C4-2B (cell line): ENCODE measurements around the gene NFIB.

Source experiments
- H3K27ac ChIP-seq: fragments of 450-650 bp; 2 replicates; pipeline ENCODE4 v1.5.1; 2017
- CTCF ChIP-seq: fragments of 450-650 bp; conservative IDR thresholded peaks from 2 replicates; pipeline ENCODE4 v1.5.1; 2017; ENCODE audit warnings: mild to moderate bottlenecking
- ZFX ChIP-seq: fragments of 450-650 bp; IDR thresholded peaks from 2 replicates; pipeline ENCODE4 v1.6.1; 2017

NFIB gene

GRCh38 chr9:14344941-14345353 lies 31.0 kb upstream of the NFIB start:
- TF ChIP-seq CTCF (no peak), ZFX (no peak)
- no peak overlapping the region for H3K27ac ChIP-seq

- no peak overlapping the region for H3K27ac ChIP-seq
- TF ChIP-seq CTCF (no peak), ZFX (no peak)
Observed at GRCh38 chr9:14344053-14344524, 30.1 kb upstream of the NFIB start.

GRCh38 chr9:14343261-14344031 lies 29.5 kb upstream of the NFIB start:
- TF ChIP-seq ZFX (no peak), CTCF (no peak)

GRCh38 chr9:14342736-14343135 lies 28.8 kb upstream of the NFIB start:
- H3K27ac ChIP-seq: no peak overlapping the region
- TF ChIP-seq CTCF (no peak), ZFX (no peak)

More at GRCh38 chr9:14343261-14344031, 29.5 kb upstream of the NFIB start:
- no peak overlapping the region for H3K27ac ChIP-seq

GRCh38 chr9:14341437-14342122 lies 27.6 kb upstream of the NFIB start:
- H3K27ac ChIP-seq: no peak overlapping the region
- no peak for TF ChIP-seq CTCF
- no peak for TF ChIP-seq ZFX

- H3K27ac ChIP-seq: no peak overlapping the region
- TF ChIP-seq ZFX: no peak
- TF ChIP-seq CTCF: no peak
Observed at GRCh38 chr9:14340994-14341393, 27.1 kb upstream of the NFIB start.

- TF ChIP-seq ZFX: no peak
- TF ChIP-seq CTCF: no peak
- H3K27ac ChIP-seq: no peak overlapping the region
Observed at GRCh38 chr9:14340219-14340873, 26.4 kb upstream of the NFIB start.
